Measurements from ENCODE around the gene TNS3. TPM values are rescaled to one million over a fixed set of nuclear protein-coding genes. Genes with fewer than 3 reads are reported as not detected.

TNS3 gene
- total and polyA plus RNA-seq, 4 donors = 40.5 to 140 (median 86.7) TPM

DNA sequence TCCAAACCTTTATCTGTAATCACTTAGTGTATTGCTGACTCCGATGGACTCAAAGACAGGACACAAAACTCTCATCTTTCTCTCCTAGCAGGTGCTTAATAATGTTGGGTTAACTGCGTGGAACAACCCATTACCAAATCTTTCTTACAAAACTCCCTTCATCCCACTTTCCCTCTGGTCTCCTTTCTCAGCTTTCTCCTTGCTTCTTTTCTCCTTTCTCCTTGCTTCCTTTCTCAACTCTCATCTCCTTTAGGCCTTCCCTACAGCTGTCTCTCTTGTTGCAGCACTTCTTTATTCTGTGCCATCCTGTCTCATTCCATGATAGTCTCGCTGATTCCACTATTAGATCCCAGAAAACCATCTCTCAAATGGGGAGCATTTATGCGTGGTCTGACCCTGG is 67.5 kb downstream of the TNS3 start:
- peak overlapping the region in 1 of 2 donors; percentile 41 for H3K27ac ChIP-seq (ENCODE audit: low read depth in 1 of 2, low read length in 2 of 2)
- no peak for ATAC-seq (ENCODE audit: low FRiP score)
- no peak for DNase-seq
- no peaks in the 10 kb centered on the region for H3K9me3 ChIP-seq (ENCODE audit: control insufficient read depth, low read length)
- 84 to 88% methylated on average over 4 of the region's 4 CpGs for WGBS, 2 donors
- H3K4me1 ChIP-seq (ENCODE audit: control insufficient read depth in 1 of 2, insufficient read depth in 2 of 2, low read length in 2 of 2) = peaks cover 0 to under 1% of the 10 kb centered on the region in 2 donors
- no peak overlapping the region for H3K4me3 ChIP-seq (ENCODE audit: low read length in 2 of 2)
- intact Hi-C loops (cut with DNase I) = no loop called here
- peaks cover 0 to 2% of the 10 kb centered on the region in 2 donors for H3K36me3 ChIP-seq (ENCODE audit: control insufficient read depth in 1 of 2, insufficient read depth in 2 of 2, low read length in 1 of 2)
- H3K27me3 ChIP-seq (ENCODE audit: control insufficient read depth in 1 of 2, insufficient read depth in 2 of 2, low read length in 1 of 2) = no peaks in the 10 kb centered on the region

DNA sequence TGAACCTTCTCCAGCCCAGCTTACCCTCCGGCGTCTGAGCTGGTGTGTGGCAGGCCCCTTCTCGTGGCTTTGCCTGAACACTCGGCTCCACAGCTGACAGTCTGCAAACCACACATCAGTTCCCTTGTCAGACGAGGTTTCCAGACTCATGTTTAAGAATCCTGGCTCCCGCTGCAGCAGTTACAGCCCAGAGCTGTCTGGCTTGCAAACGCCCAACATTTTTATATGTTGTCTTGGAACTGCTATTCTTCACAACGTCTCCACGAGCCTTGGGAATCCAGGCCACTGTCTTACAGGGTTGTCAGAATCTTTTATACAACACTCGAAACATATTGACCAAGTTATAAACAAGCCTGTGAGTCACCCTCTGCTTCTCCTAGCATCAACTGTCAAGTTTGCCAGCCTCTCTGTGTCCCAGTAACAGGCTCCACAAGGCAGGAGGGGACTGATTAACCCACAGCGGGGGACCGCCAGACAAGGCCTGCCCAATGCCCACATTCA is 68.1 kb downstream of the TNS3 start:
- peak overlapping the region in 1 of 2 donors; percentile 64 for H3K27ac ChIP-seq (ENCODE audit: low read depth in 1 of 2, low read length in 2 of 2)
- intact Hi-C loops (cut with DNase I) = no loop called here
- H3K4me3 ChIP-seq (ENCODE audit: low read length in 2 of 2) = no peak overlapping the region
- H3K36me3 ChIP-seq (ENCODE audit: control insufficient read depth in 1 of 2, insufficient read depth in 2 of 2, low read length in 1 of 2) = peaks cover 0 to 2% of the 10 kb centered on the region in 2 donors
- 1 to 5% methylated on average over 12 of the region's 12 CpGs for WGBS, 2 donors
- DNase-seq (no peak), ATAC-seq (ENCODE audit: low FRiP score) (peak; percentile 31)
- no peaks in the 10 kb centered on the region for H3K4me1 ChIP-seq (ENCODE audit: control insufficient read depth in 1 of 2, insufficient read depth in 2 of 2, low read length in 2 of 2)
- no peaks in the 10 kb centered on the region for H3K9me3 ChIP-seq (ENCODE audit: control insufficient read depth, low read length)
- no peaks in the 10 kb centered on the region for H3K27me3 ChIP-seq (ENCODE audit: control insufficient read depth in 1 of 2, insufficient read depth in 2 of 2, low read length in 1 of 2)

DNA sequence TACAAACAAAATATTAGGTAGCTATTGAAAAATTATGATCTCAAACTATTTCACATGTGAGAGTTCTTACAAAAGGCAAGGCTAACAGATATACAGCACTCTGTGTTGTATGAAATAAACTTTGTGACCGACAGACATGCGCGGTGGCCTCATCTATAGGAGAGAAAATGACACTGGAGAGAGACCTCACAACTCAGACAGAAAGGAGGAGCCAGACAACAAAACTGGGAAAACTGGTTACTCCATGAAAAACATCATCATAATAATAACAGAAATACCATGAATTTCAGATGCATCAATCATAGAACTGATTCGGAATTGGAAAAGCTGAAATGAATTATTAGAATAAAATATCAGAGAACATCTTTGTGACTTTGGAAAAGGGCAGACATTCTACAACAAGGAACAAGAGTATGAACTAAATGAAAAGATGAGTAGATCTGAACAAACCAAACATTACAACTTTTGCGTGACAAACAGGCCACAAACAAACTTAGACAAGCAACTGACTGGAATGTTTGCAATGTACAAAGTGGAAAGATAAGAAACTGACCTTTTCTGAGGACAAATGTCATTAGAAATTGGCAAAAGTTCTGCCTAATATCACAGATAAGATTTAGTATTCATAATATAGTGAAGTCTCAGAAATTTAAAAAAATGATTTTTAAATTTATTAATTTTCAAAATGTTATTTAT is 69.3 kb downstream of the TNS3 start:
- intact Hi-C loops (cut with DNase I) = no loop called here
- Histone ChIP-seq H3K27me3 (ENCODE audit: control insufficient read depth in 1 of 2, insufficient read depth in 2 of 2, low read length in 1 of 2) (no peaks in the 10 kb centered on the region), H3K9me3 (ENCODE audit: control insufficient read depth, low read length) (no peaks in the 10 kb centered on the region), H3K36me3 (ENCODE audit: control insufficient read depth in 1 of 2, insufficient read depth in 2 of 2, low read length in 1 of 2) (peaks cover 0 to 2% of the 10 kb centered on the region in 2 donors), H3K4me1 (ENCODE audit: control insufficient read depth in 1 of 2, insufficient read depth in 2 of 2, low read length in 2 of 2) (no peaks in the 10 kb centered on the region), H3K4me3 (ENCODE audit: low read length in 2 of 2) (no peak overlapping the region), H3K27ac (ENCODE audit: low read depth in 1 of 2, low read length in 2 of 2) (no peak overlapping the region)
- WGBS, 2 donors = 68 to 70% methylated on average over 5 of the region's 5 CpGs
- DNase-seq (no peak), ATAC-seq (ENCODE audit: low FRiP score) (no peak)

DNA sequence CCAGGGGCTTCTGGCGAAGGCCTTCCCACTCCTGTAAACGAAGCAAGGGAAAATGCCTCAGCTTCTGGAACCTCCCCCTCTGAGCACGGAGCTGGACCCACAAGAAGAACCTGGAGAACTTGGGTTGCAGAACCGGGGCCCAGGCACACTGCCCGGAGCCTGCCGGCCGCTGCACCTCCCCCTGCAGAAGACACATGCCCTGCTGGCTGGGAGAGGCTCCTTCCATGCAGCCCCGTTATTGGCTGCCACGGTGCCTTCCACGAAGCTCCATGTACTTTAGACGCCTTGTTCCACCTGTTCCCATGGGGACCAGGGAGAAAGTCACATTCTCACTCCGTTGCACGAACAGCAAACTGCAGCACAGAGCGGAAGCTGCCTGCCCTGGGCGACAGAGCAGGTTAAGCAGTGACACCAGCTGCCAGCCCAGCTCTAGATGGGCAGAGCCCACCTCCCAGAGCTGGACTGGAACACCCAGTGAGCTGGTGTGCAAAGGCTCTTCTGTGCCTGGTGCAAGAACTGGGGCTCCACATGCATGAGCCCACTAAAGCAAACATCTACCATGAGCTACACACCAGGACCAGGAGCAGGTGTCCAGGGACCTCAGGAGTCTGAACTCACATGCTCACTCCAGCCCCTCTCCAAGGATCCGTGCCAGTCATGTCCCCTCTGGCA is 70.1 kb downstream of the TNS3 start:
- intact Hi-C loops (cut with DNase I) = no loop called here
- Histone ChIP-seq H3K9me3 (ENCODE audit: control insufficient read depth, low read length) (no peaks in the 10 kb centered on the region), H3K4me3 (ENCODE audit: low read length in 2 of 2) (no peak overlapping the region), H3K4me1 (ENCODE audit: control insufficient read depth in 1 of 2, insufficient read depth in 2 of 2, low read length in 2 of 2) (no peaks in the 10 kb centered on the region), H3K36me3 (ENCODE audit: control insufficient read depth in 1 of 2, insufficient read depth in 2 of 2, low read length in 1 of 2) (peaks cover 0 to 2% of the 10 kb centered on the region in 2 donors), H3K27me3 (ENCODE audit: control insufficient read depth in 1 of 2, insufficient read depth in 2 of 2, low read length in 1 of 2) (no peaks in the 10 kb centered on the region), H3K27ac (ENCODE audit: low read depth in 1 of 2, low read length in 2 of 2) (no peak overlapping the region)
- no peak for ATAC-seq (ENCODE audit: low FRiP score)
- WGBS, 2 donors = 18 to 21% methylated on average over 16 of the region's 16 CpGs
- no peak for DNase-seq

DNA sequence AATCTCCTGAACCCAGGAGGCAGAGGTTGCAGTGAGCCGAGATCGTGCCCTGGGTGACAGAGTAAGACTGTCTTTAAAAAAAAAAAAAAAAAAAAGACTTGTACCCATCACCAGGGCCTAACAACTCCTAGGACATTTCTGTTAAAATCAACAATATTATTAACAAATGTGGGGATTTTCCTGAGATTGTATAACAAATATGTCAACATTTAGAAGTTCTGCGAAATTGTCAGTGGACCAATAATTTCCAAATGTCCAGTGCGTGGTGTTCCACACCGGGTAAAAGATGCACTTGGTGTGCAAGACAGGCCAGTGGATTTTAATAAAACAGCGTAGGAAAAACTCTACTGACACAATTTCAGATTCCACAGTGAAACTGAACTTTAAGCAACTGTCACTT is 71.1 kb downstream of the TNS3 start:
- H3K4me1 ChIP-seq (ENCODE audit: control insufficient read depth in 1 of 2, insufficient read depth in 2 of 2, low read length in 2 of 2) = no peaks in the 10 kb centered on the region
- no peak overlapping the region for H3K27ac ChIP-seq (ENCODE audit: low read depth in 1 of 2, low read length in 2 of 2)
- WGBS, 2 donors = 88 to 89% methylated on average over 6 of the region's 6 CpGs

DNA sequence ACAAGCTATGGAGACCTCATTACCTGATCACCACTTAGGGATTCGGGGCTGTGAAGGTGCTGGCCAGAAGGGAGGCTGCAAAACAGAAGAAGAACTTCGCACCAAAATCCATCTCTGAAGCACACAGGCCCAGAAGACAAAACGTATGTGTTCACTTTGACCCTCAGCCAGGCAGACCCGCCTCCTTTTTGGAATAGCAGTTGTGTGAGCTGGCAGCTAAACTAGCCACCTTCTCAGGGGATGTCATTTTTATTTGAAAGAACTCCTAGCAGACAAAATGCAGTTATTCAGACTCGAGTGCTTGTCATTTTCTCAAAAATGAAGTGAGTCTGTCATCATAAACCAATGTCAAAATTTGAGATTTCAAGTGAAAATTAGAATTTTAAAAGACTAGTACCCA is 71.7 kb downstream of the TNS3 start:
- H3K27ac ChIP-seq (ENCODE audit: low read depth in 1 of 2, low read length in 2 of 2) = no peak overlapping the region
- ATAC-seq (ENCODE audit: low FRiP score) (no peak), DNase-seq (no peak)
- H3K36me3 ChIP-seq (ENCODE audit: control insufficient read depth in 1 of 2, insufficient read depth in 2 of 2, low read length in 1 of 2) = peaks cover 0 to 2% of the 10 kb centered on the region in 2 donors
- H3K9me3 ChIP-seq (ENCODE audit: control insufficient read depth, low read length) = no peaks in the 10 kb centered on the region
- 30 to 36% methylated on average over 5 of the region's 5 CpGs for WGBS, 2 donors
- no peaks in the 10 kb centered on the region for H3K4me1 ChIP-seq (ENCODE audit: control insufficient read depth in 1 of 2, insufficient read depth in 2 of 2, low read length in 2 of 2)
- intact Hi-C loops (cut with DNase I) = no loop called here
- H3K4me3 ChIP-seq (ENCODE audit: low read length in 2 of 2) = no peak overlapping the region
- H3K27me3 ChIP-seq (ENCODE audit: control insufficient read depth in 1 of 2, insufficient read depth in 2 of 2, low read length in 1 of 2) = no peaks in the 10 kb centered on the region

More for the DNA sequence above, 71.1 kb downstream of the TNS3 start:
- Histone ChIP-seq H3K4me3 (ENCODE audit: low read length in 2 of 2) (no peak overlapping the region), H3K9me3 (ENCODE audit: control insufficient read depth, low read length) (no peaks in the 10 kb centered on the region), H3K36me3 (ENCODE audit: control insufficient read depth in 1 of 2, insufficient read depth in 2 of 2, low read length in 1 of 2) (peaks cover 0 to 2% of the 10 kb centered on the region in 2 donors), H3K27me3 (ENCODE audit: control insufficient read depth in 1 of 2, insufficient read depth in 2 of 2, low read length in 1 of 2) (no peaks in the 10 kb centered on the region)
- ATAC-seq (ENCODE audit: low FRiP score) = no peak
- intact Hi-C loops (cut with DNase I) = no loop called here
- DNase-seq = no peak

DNA sequence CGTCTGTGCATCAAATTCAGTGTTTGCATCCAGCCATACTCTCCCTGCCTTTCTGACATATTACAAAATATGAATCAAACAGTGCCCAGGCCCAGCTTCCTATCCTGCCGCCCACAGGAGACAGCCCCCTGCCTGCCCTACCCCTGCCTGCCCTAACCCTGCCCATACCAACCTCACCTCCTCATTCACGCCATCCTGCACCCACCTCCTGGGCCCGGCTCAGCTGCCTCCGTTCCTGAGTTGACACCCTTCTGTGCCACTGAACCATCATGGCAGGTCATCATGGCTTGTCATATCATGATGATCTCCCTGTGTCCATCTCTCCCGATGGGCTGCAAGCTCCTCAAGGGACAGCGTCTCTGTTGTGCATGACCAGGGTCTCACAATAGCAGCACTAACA is 72.3 kb downstream of the TNS3 start:
- intact Hi-C loops (cut with DNase I) = no loop called here
- Histone ChIP-seq H3K27ac (ENCODE audit: low read depth in 1 of 2, low read length in 2 of 2) (no peak overlapping the region), H3K4me3 (ENCODE audit: low read length in 2 of 2) (no peak overlapping the region), H3K27me3 (ENCODE audit: control insufficient read depth in 1 of 2, insufficient read depth in 2 of 2, low read length in 1 of 2) (no peaks in the 10 kb centered on the region), H3K4me1 (ENCODE audit: control insufficient read depth in 1 of 2, insufficient read depth in 2 of 2, low read length in 2 of 2) (no peaks in the 10 kb centered on the region), H3K36me3 (ENCODE audit: control insufficient read depth in 1 of 2, insufficient read depth in 2 of 2, low read length in 1 of 2) (peaks cover 0 to 2% of the 10 kb centered on the region in 2 donors), H3K9me3 (ENCODE audit: control insufficient read depth, low read length) (no peaks in the 10 kb centered on the region)
- DNase-seq = no peak
- 90 to 93% methylated on average over 7 of the region's 7 CpGs for WGBS, 2 donors
- ATAC-seq (ENCODE audit: low FRiP score) = no peak

DNA sequence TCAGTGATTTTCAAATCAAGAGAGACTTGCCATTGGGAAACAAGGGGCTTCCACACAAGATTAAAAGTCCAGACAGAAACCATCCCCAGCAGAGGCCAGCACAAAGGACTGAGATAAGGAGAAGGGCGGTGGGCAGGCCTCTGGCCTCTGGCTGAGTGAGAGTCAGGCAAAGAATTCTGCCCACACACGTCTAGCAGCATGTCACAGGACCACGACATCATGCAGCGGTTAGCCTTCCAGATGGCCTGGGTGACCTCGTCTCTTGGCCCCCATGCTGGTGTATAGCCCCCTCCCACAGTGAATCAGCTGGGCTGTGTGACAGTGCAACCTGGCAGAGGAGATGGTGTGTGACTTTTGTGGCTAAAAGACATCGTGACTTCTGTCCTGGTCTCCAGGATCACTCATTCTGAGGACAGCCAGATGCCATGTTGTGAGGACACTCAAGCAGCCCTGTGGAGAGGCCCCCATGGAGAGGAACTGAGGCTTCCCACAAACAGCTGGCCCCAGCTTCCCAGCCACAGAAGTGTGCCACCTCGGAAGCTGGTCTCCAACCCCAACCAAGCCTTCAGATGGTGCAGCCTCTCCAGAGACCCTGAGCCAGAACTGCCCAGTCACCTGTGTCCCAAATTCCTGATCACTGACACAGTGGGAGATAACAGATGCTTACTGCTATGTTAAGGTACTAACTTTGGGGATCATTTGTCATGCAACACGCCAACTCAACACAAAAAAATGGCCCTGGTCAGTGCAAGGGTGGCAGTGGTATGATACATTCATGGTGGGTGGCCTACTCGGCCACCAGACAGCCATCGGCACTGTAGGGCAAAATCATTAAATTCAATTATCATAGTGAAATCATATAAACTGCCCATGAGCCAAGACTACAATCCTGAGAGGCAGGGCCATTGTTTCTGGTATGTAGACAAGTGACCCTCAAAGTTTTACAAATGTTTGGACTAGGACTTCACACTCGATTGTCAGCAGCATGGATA is 73.2 kb downstream of the TNS3 start:
- no peaks in the 10 kb centered on the region for H3K4me1 ChIP-seq (ENCODE audit: control insufficient read depth in 1 of 2, insufficient read depth in 2 of 2, low read length in 2 of 2)
- no peak overlapping the region for H3K27ac ChIP-seq (ENCODE audit: low read depth in 1 of 2, low read length in 2 of 2)
- WGBS, 2 donors = 79% methylated on average over 11 of the region's 11 CpGs
- DNase-seq (no peak), ATAC-seq (ENCODE audit: low FRiP score) (no peak)
- intact Hi-C loops (cut with DNase I) = no loop called here
- H3K36me3 ChIP-seq (ENCODE audit: control insufficient read depth in 1 of 2, insufficient read depth in 2 of 2, low read length in 1 of 2) = peaks cover 0 to 2% of the 10 kb centered on the region in 2 donors
- H3K27me3 ChIP-seq (ENCODE audit: control insufficient read depth in 1 of 2, insufficient read depth in 2 of 2, low read length in 1 of 2) = no peaks in the 10 kb centered on the region
- no peak overlapping the region for H3K4me3 ChIP-seq (ENCODE audit: low read length in 2 of 2)
- H3K9me3 ChIP-seq (ENCODE audit: control insufficient read depth, low read length) = no peaks in the 10 kb centered on the region

All from aorta (tissue), 5 donors.